Measurements from ENCODE around the gene GLDN.

DNA sequence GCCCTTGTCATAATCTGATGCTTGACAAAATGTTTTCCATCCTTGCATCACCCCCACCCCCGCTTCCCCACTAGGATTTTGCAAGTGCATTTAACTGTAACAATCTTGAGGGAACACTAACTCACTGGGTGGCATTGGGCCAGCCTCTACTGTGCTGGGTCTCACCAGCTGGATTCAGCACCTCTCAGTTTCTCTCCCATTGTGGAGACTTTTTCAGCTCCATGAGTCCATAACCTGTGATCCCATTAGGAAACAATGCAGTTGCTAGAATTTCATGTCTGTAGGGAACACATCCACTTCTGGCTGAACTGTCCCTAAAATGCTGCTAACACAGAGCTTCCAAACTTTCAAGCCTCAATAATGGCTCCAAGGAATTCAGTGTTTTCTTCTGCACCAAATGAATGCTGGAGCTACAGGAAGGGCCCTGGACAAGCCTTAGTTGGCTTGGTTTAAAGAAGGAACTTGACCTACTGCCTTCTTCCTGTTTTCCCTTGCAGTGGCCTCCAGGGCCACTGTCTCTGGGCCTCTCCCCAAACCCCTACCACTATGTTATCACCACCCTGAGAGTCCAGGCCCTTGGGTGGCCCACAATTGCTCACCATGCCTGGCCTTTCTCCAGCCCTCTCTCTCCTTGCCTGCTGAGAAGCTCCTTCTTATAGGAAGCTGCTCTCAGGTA is 18.7 kb upstream of the GLDN start:
- TF ChIP-seq CTCF (IDR thresholded peaks at IDR 0.05; ENCODE audit: insufficient read depth, low read depth, low read length) (no peak), EZH2 (IDR thresholded peaks at IDR 0.05; ENCODE audit: insufficient read depth, low read length) (no peak)

Data from astrocyte (in vitro differentiated cells and primary cell).